ENCODE results near the gene AOC2. TPM values are rescaled to one million over a fixed set of nuclear protein-coding genes. Genes with fewer than 3 reads are reported as not detected.
"Not testable (repeated sequence)": the region's sequence is repeated elsewhere in the genome, so short reads cannot be mapped to it uniquely, and the experiment has no call there.

AOC2 gene
- total RNA-seq, 1 donor from 2014 or later: 2.2 TPM

GRCh38 chr17:42871647-42872046 lies 27.3 kb downstream of the AOC2 start:
- H3K36me3 ChIP-seq: no peaks in the 10 kb centered on the region
- intact Hi-C loops (cut with DNase I): no loop called here
- no peak for DNase-seq (ENCODE audit: extremely low spot score in 2 of 2)
- no peaks in the 10 kb centered on the region for H3K27me3 ChIP-seq
- H3K27ac ChIP-seq: no peak overlapping the region
- TF ChIP-seq CTCF (IDR thresholded peaks at IDR 0.05) (no peak), POLR2AphosphoS5 (IDR thresholded peaks at IDR 0.05; ENCODE audit: insufficient read depth in 1 of 2, low read depth in 1 of 2) (no peak), POLR2A (IDR thresholded peaks at IDR 0.05) (no peak)
- no peak overlapping the region for H3K4me3 ChIP-seq
- no peaks in the 10 kb centered on the region for H3K4me1 ChIP-seq
- H3K9me3 ChIP-seq: no peaks in the 10 kb centered on the region

GRCh38 chr17:42872251-42872965 lies 28.0 kb downstream of the AOC2 start:
- Histone ChIP-seq H3K27ac (no peak overlapping the region), H3K27me3 (no peaks in the 10 kb centered on the region), H3K4me3 (no peak overlapping the region), H3K36me3 (no peaks in the 10 kb centered on the region), H3K4me1 (no peaks in the 10 kb centered on the region), H3K9me3 (no peaks in the 10 kb centered on the region)
- no peak for DNase-seq (ENCODE audit: extremely low spot score in 2 of 2)
- TF ChIP-seq POLR2A (IDR thresholded peaks at IDR 0.05): no peak
- TF ChIP-seq CTCF (IDR thresholded peaks at IDR 0.05): no peak
- intact Hi-C loops (cut with DNase I): no loop called here

DNA sequence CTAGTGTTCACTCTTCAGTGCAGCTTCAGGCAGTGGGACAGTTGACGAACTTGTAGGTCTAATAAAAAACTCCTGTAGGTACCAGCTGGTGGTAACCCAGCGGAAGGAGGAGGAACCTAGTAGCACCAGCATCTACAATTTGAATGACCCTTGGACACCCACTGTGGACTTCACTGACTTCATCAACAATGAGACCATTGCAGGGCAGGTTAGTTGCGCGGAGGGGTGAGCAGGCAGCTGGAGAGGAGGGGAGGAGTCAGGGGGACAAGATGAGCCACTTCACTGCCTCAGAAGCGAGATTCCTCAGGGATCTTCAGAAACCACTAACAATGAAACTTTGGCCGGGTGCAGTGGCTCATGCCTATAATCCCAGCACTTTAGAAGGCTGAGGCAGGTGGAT lies 28.9 kb downstream of the AOC2 start:
- no peak for TF ChIP-seq POLR2A (IDR thresholded peaks at IDR 0.05)
- no peak for TF ChIP-seq CTCF (IDR thresholded peaks at IDR 0.05)
- TF ChIP-seq POLR2AphosphoS5 (IDR thresholded peaks at IDR 0.05; ENCODE audit: insufficient read depth in 1 of 2, low read depth in 1 of 2): no peak
- Histone ChIP-seq H3K36me3 (no peaks in the 10 kb centered on the region), H3K4me3 (no peak overlapping the region), H3K27ac (no peak overlapping the region), H3K4me1 (no peaks in the 10 kb centered on the region), H3K9me3 (no peaks in the 10 kb centered on the region), H3K27me3 (no peaks in the 10 kb centered on the region)
- intact Hi-C loops (cut with DNase I): no loop called here
- DNase-seq (ENCODE audit: extremely low spot score in 2 of 2): no peak

DNA sequence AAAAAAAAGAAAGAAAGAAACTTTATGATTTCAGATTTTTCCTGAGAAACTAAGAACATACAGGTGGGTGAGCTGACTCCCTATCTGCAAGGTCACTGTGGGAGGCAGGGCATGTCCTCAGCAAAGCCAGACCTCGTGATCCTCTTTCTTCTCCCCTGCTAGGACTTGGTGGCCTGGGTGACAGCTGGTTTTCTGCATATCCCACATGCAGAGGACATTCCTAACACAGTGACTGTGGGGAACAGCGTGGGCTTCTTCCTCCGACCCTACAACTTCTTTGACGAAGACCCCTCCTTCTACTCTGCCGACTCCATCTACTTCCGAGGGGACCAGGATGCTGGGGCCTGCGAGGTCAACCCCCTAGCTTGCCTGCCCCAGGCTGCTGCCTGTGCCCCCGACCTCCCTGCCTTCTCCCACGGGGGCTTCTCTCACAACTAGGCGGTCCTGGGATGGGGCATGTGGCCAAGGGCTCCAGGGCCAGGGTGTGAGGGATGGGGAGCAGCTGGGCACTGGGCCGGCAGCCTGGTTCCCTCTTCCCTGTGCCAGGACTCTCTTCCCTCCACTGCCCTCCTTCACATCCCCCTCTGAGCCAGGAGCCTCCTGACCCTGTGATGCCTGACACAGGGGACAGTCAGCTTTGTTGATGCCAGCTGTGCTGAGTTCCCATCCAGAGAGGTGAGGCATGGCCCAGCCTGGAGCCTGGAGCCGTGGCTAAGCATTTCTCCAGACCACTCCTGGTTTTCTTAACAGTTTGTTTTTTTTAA lies 29.7 kb downstream of the AOC2 start:
- intact Hi-C loops (cut with DNase I); H3K4me3 ChIP-seq; H3K9me3 ChIP-seq; H3K4me1 ChIP-seq; DNase-seq (ENCODE audit: extremely low spot score in 2 of 2); H3K27me3 ChIP-seq; H3K36me3 ChIP-seq; H3K27ac ChIP-seq: not testable (repeated sequence)

GRCh38 chr17:42877037-42877436 lies 32.7 kb downstream of the AOC2 start:
- H3K4me1 ChIP-seq: no peaks in the 10 kb centered on the region
- no peak overlapping the region for H3K4me3 ChIP-seq
- H3K27me3 ChIP-seq: no peaks in the 10 kb centered on the region
- no peak overlapping the region for H3K27ac ChIP-seq
- DNase-seq (ENCODE audit: extremely low spot score in 2 of 2): no peak
- no peaks in the 10 kb centered on the region for H3K9me3 ChIP-seq
- intact Hi-C loops (cut with DNase I): no loop called here
- H3K36me3 ChIP-seq: no peaks in the 10 kb centered on the region
- TF ChIP-seq CTCF (IDR thresholded peaks at IDR 0.05) (no peak), POLR2A (IDR thresholded peaks at IDR 0.05) (no peak), POLR2AphosphoS5 (IDR thresholded peaks at IDR 0.05; ENCODE audit: insufficient read depth in 1 of 2, low read depth in 1 of 2) (no peak)

Measured in vagina (tissue), 2 donors.